Subcutaneous abdominal adipose tissue (tissue), 5 donors: ENCODE measurements around the gene PHKA2.

Experiments used
- H3K27ac ChIP-seq: one replicate; pipeline ENCODE4 v1.7.0; 2013; ENCODE audit warnings: low read depth, mild to moderate bottlenecking, inconsistent platforms, low read length, moderate library complexity
- H3K27me3 ChIP-seq, 5 donors: one replicate each; pipeline ENCODE4 v1.7.0; 2013; ENCODE audit warnings: low read length in 5 of 5, inconsistent platforms in 1 of 5; ENCODE audit not compliant: control insufficient read depth in 5 of 5, insufficient read depth in 4 of 5
- H3K36me3 ChIP-seq, 5 donors: one replicate each; pipeline ENCODE4 v1.7.0; 2013; ENCODE audit warnings: low read length in 5 of 5; ENCODE audit not compliant: control insufficient read depth in 5 of 5, insufficient read depth in 5 of 5
- H3K4me1 ChIP-seq, 5 donors: one replicate each; pipeline ENCODE4 v1.7.0; 2013; ENCODE audit warnings: low read length in 5 of 5, mild to moderate bottlenecking in 3 of 5, moderate library complexity in 1 of 5; ENCODE audit not compliant: control insufficient read depth in 5 of 5, insufficient read depth in 5 of 5
- H3K4me3 ChIP-seq, 5 donors: one replicate each; pipeline ENCODE4 v1.7.0; 2013; ENCODE audit warnings: low read length in 5 of 5, low read depth in 1 of 5
- H3K9ac ChIP-seq, 5 donors: one replicate each; pipeline ENCODE4 v1.7.0; 2013; ENCODE audit warnings: low read length in 5 of 5, mild to moderate bottlenecking in 4 of 5, moderate library complexity in 3 of 5
- H3K9me3 ChIP-seq, 5 donors: one replicate each; pipeline ENCODE4 v1.7.0; 2013; ENCODE audit warnings: low read length in 5 of 5; ENCODE audit not compliant: control insufficient read depth in 5 of 5
- donor health status: healthy.
- donor health status: healthy.
- donor health status: healthy.
- donor health status: healthy.
- donor health status: healthy.

PHKA2 gene

GRCh38 chrX:19003756-19004155 lies 19.8 kb upstream of the PHKA2 start:
- Histone ChIP-seq H3K9me3 (no peaks in the 10 kb centered on the region), H3K4me3 (no peak overlapping the region), H3K27ac (no peak overlapping the region), H3K9ac (no peak overlapping the region), H3K27me3 (peaks cover 0 to 4% (median 0%) of the 10 kb centered on the region in 5 donors), H3K4me1 (no peaks in the 10 kb centered on the region), H3K36me3 (peaks cover 0 to 8% (median 4%) of the 10 kb centered on the region in 5 donors)

GRCh38 chrX:18998653-18999052 lies 14.7 kb upstream of the PHKA2 start:
- H3K9me3 ChIP-seq, result no peaks in the 10 kb centered on the region
- no peak overlapping the region for H3K9ac ChIP-seq
- no peak overlapping the region for H3K27ac ChIP-seq
- no peak overlapping the region for H3K4me3 ChIP-seq
- no peaks in the 10 kb centered on the region for H3K4me1 ChIP-seq
- peaks cover 0 to 3% (median 0%) of the 10 kb centered on the region in 5 donors for H3K27me3 ChIP-seq
- H3K36me3 ChIP-seq, result no peaks in the 10 kb centered on the region

GRCh38 chrX:18997916-18998315 lies 14.0 kb upstream of the PHKA2 start:
- Histone ChIP-seq H3K27me3 (peaks cover 0 to 3% (median 0%) of the 10 kb centered on the region in 5 donors), H3K36me3 (no peaks in the 10 kb centered on the region), H3K27ac (no peak overlapping the region), H3K4me1 (no peaks in the 10 kb centered on the region), H3K4me3 (no peak overlapping the region), H3K9me3 (no peaks in the 10 kb centered on the region), H3K9ac (no peak overlapping the region)

GRCh38 chrX:18996536-18996935 lies 12.6 kb upstream of the PHKA2 start:
- H3K9ac ChIP-seq, result no peak overlapping the region
- no peaks in the 10 kb centered on the region for H3K9me3 ChIP-seq
- no peaks in the 10 kb centered on the region for H3K36me3 ChIP-seq
- H3K4me3 ChIP-seq, result no peak overlapping the region
- peaks cover 0 to 3% (median 0%) of the 10 kb centered on the region in 5 donors for H3K27me3 ChIP-seq
- H3K27ac ChIP-seq, result no peak overlapping the region
- no peaks in the 10 kb centered on the region for H3K4me1 ChIP-seq

GRCh38 chrX:18995221-18995620 lies 11.3 kb upstream of the PHKA2 start:
- Histone ChIP-seq H3K9me3 (no peaks in the 10 kb centered on the region), H3K4me3 (no peak overlapping the region), H3K27ac (no peak overlapping the region), H3K4me1 (no peaks in the 10 kb centered on the region), H3K9ac (no peak overlapping the region), H3K27me3 (peaks cover 0 to 3% (median 0%) of the 10 kb centered on the region in 5 donors), H3K36me3 (no peaks in the 10 kb centered on the region)

- H3K4me3 ChIP-seq, result no peak overlapping the region
- H3K27me3 ChIP-seq, result peaks cover 0 to 3% (median 0%) of the 10 kb centered on the region in 5 donors
- no peaks in the 10 kb centered on the region for H3K4me1 ChIP-seq
- no peak overlapping the region for H3K27ac ChIP-seq
- H3K36me3 ChIP-seq, result peaks cover 0 to under 1% (median 0%) of the 10 kb centered on the region in 5 donors
- no peaks in the 10 kb centered on the region for H3K9me3 ChIP-seq
- no peak overlapping the region for H3K9ac ChIP-seq
These were observed 10.8 kb upstream of the PHKA2 start for GRCh38 chrX:18994713-18995112.

GRCh38 chrX:18992829-18993228 lies 8.9 kb upstream of the PHKA2 start:
- H3K27ac ChIP-seq, result no peak overlapping the region
- H3K9ac ChIP-seq, result no peak overlapping the region

GRCh38 chrX:18985186-18985435 lies 1.2 kb upstream of the PHKA2 start:
- H3K36me3 ChIP-seq, result peaks cover 0 to 7% (median 2%) of the 10 kb centered on the region in 5 donors
- peak overlapping the region; percentile 70 to 79 (median 75) for H3K4me3 ChIP-seq
- H3K9ac ChIP-seq, result peak overlapping the region in 4 of 5 donors; percentile 7 to 80 (median 56)
- H3K4me1 ChIP-seq, result peaks cover 0 to 26% (median 20%) of the 10 kb centered on the region in 5 donors
- H3K27ac ChIP-seq, result peak overlapping the region; percentile 80
- H3K27me3 ChIP-seq, result peaks cover 0 to 13% (median 2%) of the 10 kb centered on the region in 5 donors
- H3K9me3 ChIP-seq, result no peaks in the 10 kb centered on the region

More at GRCh38 chrX:18992829-18993228, 8.9 kb upstream of the PHKA2 start:
- no peaks in the 10 kb centered on the region for H3K4me1 ChIP-seq
- H3K4me3 ChIP-seq, result no peak overlapping the region
- peaks cover 0 to 3% (median 0%) of the 10 kb centered on the region in 5 donors for H3K27me3 ChIP-seq
- H3K36me3 ChIP-seq, result peaks cover 0 to 7% (median 2%) of the 10 kb centered on the region in 5 donors
- no peaks in the 10 kb centered on the region for H3K9me3 ChIP-seq

GRCh38 chrX:18984381-18985185 lies 669 bp upstream of the PHKA2 start:
- H3K27me3 ChIP-seq, result peaks cover 0 to 13% (median 2%) of the 10 kb centered on the region in 5 donors
- no peaks in the 10 kb centered on the region for H3K9me3 ChIP-seq
- H3K27ac ChIP-seq, result peak overlapping the region; percentile 80
- H3K4me1 ChIP-seq, result peaks cover 0 to 26% (median 20%) of the 10 kb centered on the region in 5 donors
- peaks cover 0 to 7% (median under 1%) of the 10 kb centered on the region in 5 donors for H3K36me3 ChIP-seq
- peak overlapping the region; percentile 7 to 80 (median 67) for H3K9ac ChIP-seq
- H3K4me3 ChIP-seq, result peak overlapping the region; percentile 70 to 79 (median 75)

- H3K9me3 ChIP-seq, result no peaks in the 10 kb centered on the region
- H3K4me3 ChIP-seq, result no peak overlapping the region
- H3K9ac ChIP-seq, result no peak overlapping the region
- H3K4me1 ChIP-seq, result peaks cover 0 to 26% (median 20%) of the 10 kb centered on the region in 5 donors
- H3K27me3 ChIP-seq, result peaks cover 0 to 13% (median 2%) of the 10 kb centered on the region in 5 donors
- no peaks in the 10 kb centered on the region for H3K36me3 ChIP-seq
- peak overlapping the region; percentile 27 for H3K27ac ChIP-seq
These were observed 2.6 kb downstream of the PHKA2 start for GRCh38 chrX:18981124-18981807.
